K562 (cell line): Measurements from ENCODE around the gene POLD2. TPM values are rescaled to one million over a fixed set of nuclear protein-coding genes. Genes with fewer than 3 reads are reported as not detected.

Source experiments
- ARID4B ChIP-seq: sonication (generic); formaldehyde crosslinking; IDR thresholded peaks from 2 replicates; pipeline ENCODE4 v1.8.0; 2022; ENCODE audit warnings: mild to moderate bottlenecking, missing genetic modification reagents
- CSDE1 ChIP-seq, 2 experiments: fragments of 450-650 bp; IDR thresholded peaks; 2 replicates each; pipeline ENCODE4 v1.6.1; 2016; ENCODE audit warnings: mild to moderate bottlenecking in 1 of 2
- CTCF ChIP-seq, 3 experiments: IDR thresholded peaks in 2 of 3; conservative IDR thresholded peaks in 1 of 3; 2 replicates each; pipeline ENCODE4 v1.5.1; 2011 to 2012; ENCODE audit warnings: low read length in 3 of 3, mild to moderate bottlenecking in 3 of 3, control low read depth in 2 of 3, improper control_type of control experiment in 1 of 3, inconsistent platforms in 1 of 3, low read depth in 1 of 3, mixed read lengths in 1 of 3, moderate library complexity in 1 of 3; ENCODE audit not compliant: insufficient read depth in 2 of 3
- ESRRA ChIP-seq: fragments of 450-650 bp; IDR thresholded peaks from 2 replicates; pipeline ENCODE4 v1.6.1; 2014; ENCODE audit warnings: low read depth, mild to moderate bottlenecking, moderate library complexity, borderline replicate concordance
- ETV6 ChIP-seq, 3 experiments: fragments of 150-350 bp in 1 of 3; sonication (generic) in 1 of 3; formaldehyde crosslinking in 1 of 3; IDR thresholded peaks; 2 replicates each; pipeline versions ENCODE4 v1.6.1 to v1.8.0; 2014 to 2022; ENCODE audit warnings: borderline replicate concordance in 2 of 3, low read depth in 2 of 3, antibody characterized with exemption in 1 of 3, low read length in 1 of 3, mild to moderate bottlenecking in 1 of 3, missing genetic modification reagents in 1 of 3
- NFE2 ChIP-seq: IDR thresholded peaks from 2 replicates; pipeline ENCODE4 v1.6.1; 2014; ENCODE audit warnings: antibody characterized with exemption, low read depth
- PHF20 ChIP-seq: fragments of 450-650 bp; IDR thresholded peaks from 2 replicates; pipeline ENCODE4 v1.6.1; 2018; ENCODE audit not compliant: partially characterized antibody
- POLR2A ChIP-seq: fragments of 450-650 bp; conservative IDR thresholded peaks from 2 replicates; pipeline ENCODE4 v1.6.1; 2016
- POLR2AphosphoS5 ChIP-seq: IDR thresholded peaks from 2 replicates; pipeline ENCODE4 v1.6.1; 2011; ENCODE audit warnings: mild to moderate bottlenecking, low read depth, low read length, moderate library complexity; ENCODE audit not compliant: control insufficient read depth, insufficient read depth
- PRMT5 ChIP-seq: sonication (generic); formaldehyde crosslinking; IDR thresholded peaks from 2 replicates; pipeline ENCODE4 v1.5.0; 2020; ENCODE audit warnings: missing genetic modification reagents
- RBM34 ChIP-seq: fragments of 200-400 bp; formaldehyde crosslinking; IDR thresholded peaks from 2 replicates; pipeline ENCODE4 v1.6.1; 2018; ENCODE audit warnings: low read length, borderline replicate concordance; ENCODE audit not compliant: insufficient read depth
- RFX1 ChIP-seq: fragments of 450-650 bp; IDR thresholded peaks from 2 replicates; pipeline ENCODE4 v1.6.1; 2016; ENCODE audit warnings: mild to moderate bottlenecking, moderate library complexity
- SMARCA4 ChIP-seq: fragments of 450-650 bp; IDR thresholded peaks from 2 replicates; pipeline ENCODE4 v1.6.1; 2016
- SUPT5H ChIP-seq: fragments of 450-650 bp; IDR thresholded peaks from 2 replicates; pipeline ENCODE4 v1.6.1; 2016
- TAF15 ChIP-seq: fragments of 200-400 bp; formaldehyde crosslinking; IDR thresholded peaks from 2 replicates; pipeline ENCODE4 v1.6.1; 2017; ENCODE audit warnings: mild to moderate bottlenecking, low read depth, low read length, moderate library complexity
- TCFL5 ChIP-seq: fragments of 250-450 bp; sonication (Bioruptor Pico); conservative IDR thresholded peaks from 2 replicates; pipeline ENCODE4 v1.6.1; 2021; ENCODE audit warnings: mild to moderate bottlenecking, moderate library complexity, matching md5 sums
- YY1 ChIP-seq, 3 experiments: IDR thresholded peaks; 2 replicates each; pipeline ENCODE4 v1.6.1; 2011; ENCODE audit warnings: low read length in 2 of 3, mild to moderate bottlenecking in 2 of 3, moderate library complexity in 2 of 3, borderline replicate concordance in 1 of 3, control low read depth in 1 of 3, low read depth in 1 of 3; ENCODE audit not compliant: insufficient read depth in 3 of 3, insufficient replicate concordance in 2 of 3, control insufficient read depth in 1 of 3, insufficient read length in 1 of 3; ENCODE audit errors: extremely low read depth in 1 of 3
- ZNF584 ChIP-seq: fragments of 200-800 bp; sonication (Bioruptor generic); IDR thresholded peaks from 2 replicates; pipeline ENCODE4 v1.6.1; 2016; ENCODE audit warnings: low read depth, mild to moderate bottlenecking, missing genetic modification characterization, missing compliant biosample characterization
- ZNF75A ChIP-seq: fragments of 450-650 bp; formaldehyde crosslinking; IDR thresholded peaks from 2 replicates; pipeline ENCODE4 v1.4.0; 2020; ENCODE audit warnings: mild to moderate bottlenecking
- ZSCAN29 ChIP-seq: fragments of 450-650 bp; IDR thresholded peaks from 2 replicates; pipeline ENCODE4 v1.6.1; 2017
- polyA plus RNA-seq, 8 experiments: library from polyadenylated mRNA; depleted of rRNA in 4 of 8; stranded (reverse) in 5 of 8; unstranded in 3 of 8; fragments of >200 nt; fragmentation: Nextera tagmentation in 2 of 8; fragmentation: Illumina TruSeq in 1 of 8; extraction: Ambion mirVana in 2 of 8; extraction: Trizol in 1 of 8; gene quantifications; 2 replicates each; pipeline versions ENCODE4 v1.2.1 to v1.2.3, GENCODE V29; 2011 to 2014; ENCODE audit warnings: inconsistent platforms in 1 of 8, missing spikeins in 1 of 8
- total RNA-seq, 7 experiments: library from RNA; depleted of rRNA in 6 of 7; stranded (reverse); fragments of >200 nt in 6 of 7; fragmentation: Illumina TruSeq in 2 of 7; extraction: Trizol in 2 of 7; gene quantifications; 2 replicates each; pipeline versions ENCODE4 v1.2.1 to v1.2.3, GENCODE V29; 2011 to 2021; ENCODE audit warnings: low replicate concordance in 1 of 7
- TF ChIP-seq, protein P1 (sequence below): fragments of 450-650 bp; IDR thresholded peaks from 2 replicates; pipeline ENCODE4 v1.6.1; 2016; ENCODE audit warnings: missing biosample characterization, missing genetic modification characterization

The POLD2 gene
- total and polyA plus RNA-seq, 9 of the 15 experiments (the other 6 are each of a cell fraction or from before 2014, with no cell fraction given) = 29.7 to 259 (median 225) TPM

GRCh38 chr7:44112231-44112996, 10.9 kb downstream of the POLD2 start (continued):
- TF ChIP-seq RFX1 (peak; percentile 22; the same call in 1 of the 2 replicates), ARID4B (CRISPR knock-in tag) (no peak), PHF20 (no peak), ZSCAN29 (no peak), SUPT5H (0 out of 2 replicates have a peak, but pooled peaks have one; percentile 49), POLR2AphosphoS5 (peak; percentile 2; the same call in 1 of the 2 replicates), TCFL5 (no peak), SMARCA4 (no peak), CSDE1 (IDR thresholded peaks at IDR 0.05) (no peak), TAF15 (no peak), NFE2 (no peak), ZNF75A (no peak), PRMT5 (CRISPR knock-in tag) (no peak), YY1 (IDR thresholded peaks at IDR 0.05; ENCODE audit: borderline replicate concordance in 1 of 3, control insufficient read depth in 1 of 3, extremely low read depth in 1 of 3, insufficient read depth in 3 of 3, insufficient read length in 1 of 3, insufficient replicate concordance in 2 of 3, low read depth in 1 of 3, low read length in 2 of 3) (peak in 1 of 3 experiments; percentile 35), CTCF (IDR thresholded peaks at IDR 0.05 in 2 of 3, conservative IDR thresholded peaks at IDR 0.05 in 1 of 3; ENCODE audit: insufficient read depth in 2 of 3, low read depth in 1 of 3, low read length in 3 of 3) (peak in 2 of 3 experiments; percentile 21 to 33; a peak in 1 of 6 replicates), ZNF584 (CRISPR knock-in tag) (no peak), POLR2A (peak; percentile 53; the same call in 1 of the 2 replicates), ETV6 (IDR thresholded peaks at IDR 0.05; ENCODE audit: borderline replicate concordance in 1 of 2, low read depth in 2 of 2, low read length in 1 of 2) (no peak), ETV6 (CRISPR knock-in tag; IDR thresholded peaks at IDR 0.05; ENCODE audit: borderline replicate concordance) (no peak), ESRRA (peak; percentile 49; the same call in 1 of the 2 replicates), RBM34 (no peak)
- TF ChIP-seq, protein P1, sequence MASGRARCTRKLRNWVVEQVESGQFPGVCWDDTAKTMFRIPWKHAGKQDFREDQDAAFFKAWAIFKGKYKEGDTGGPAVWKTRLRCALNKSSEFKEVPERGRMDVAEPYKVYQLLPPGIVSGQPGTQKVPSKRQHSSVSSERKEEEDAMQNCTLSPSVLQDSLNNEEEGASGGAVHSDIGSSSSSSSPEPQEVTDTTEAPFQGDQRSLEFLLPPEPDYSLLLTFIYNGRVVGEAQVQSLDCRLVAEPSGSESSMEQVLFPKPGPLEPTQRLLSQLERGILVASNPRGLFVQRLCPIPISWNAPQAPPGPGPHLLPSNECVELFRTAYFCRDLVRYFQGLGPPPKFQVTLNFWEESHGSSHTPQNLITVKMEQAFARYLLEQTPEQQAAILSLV (tag) = no peak
